GM19043 (cell line): Measurements from ENCODE around the gene OR52K2.
"Not testable (repeated sequence)": the region's sequence is repeated elsewhere in the genome, so short reads cannot be mapped to it uniquely, and the experiment has no call there.

ENCODE experiments used
- ATAC-seq: cut with Tn5 transposase; IDR thresholded peaks from one replicate; pipeline ENCODE4 v1.9.1; 2021; ENCODE audit warnings: low read depth; ENCODE audit not compliant: unreplicated experiment

The OR52K2 gene

DNA sequence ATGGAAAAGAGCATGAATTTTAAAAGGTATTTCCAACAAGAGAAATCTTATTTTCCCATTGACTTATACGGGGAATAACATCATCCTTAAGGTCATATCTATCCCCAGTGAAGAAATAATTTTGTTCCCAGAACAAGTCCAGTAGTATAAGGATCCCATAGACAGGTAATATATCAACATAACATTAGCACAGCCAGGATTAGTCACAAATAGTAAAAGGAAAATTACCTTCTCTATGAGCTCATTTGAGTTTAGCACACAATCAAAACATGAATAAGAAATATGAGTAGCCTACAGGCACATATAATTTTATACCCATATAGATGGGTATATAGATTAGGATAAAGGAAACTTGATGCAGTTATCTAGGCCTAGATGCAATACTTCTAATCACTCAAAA is 30.5 kb downstream of the OR52K2 start:
- ATAC-seq = no peak

DNA sequence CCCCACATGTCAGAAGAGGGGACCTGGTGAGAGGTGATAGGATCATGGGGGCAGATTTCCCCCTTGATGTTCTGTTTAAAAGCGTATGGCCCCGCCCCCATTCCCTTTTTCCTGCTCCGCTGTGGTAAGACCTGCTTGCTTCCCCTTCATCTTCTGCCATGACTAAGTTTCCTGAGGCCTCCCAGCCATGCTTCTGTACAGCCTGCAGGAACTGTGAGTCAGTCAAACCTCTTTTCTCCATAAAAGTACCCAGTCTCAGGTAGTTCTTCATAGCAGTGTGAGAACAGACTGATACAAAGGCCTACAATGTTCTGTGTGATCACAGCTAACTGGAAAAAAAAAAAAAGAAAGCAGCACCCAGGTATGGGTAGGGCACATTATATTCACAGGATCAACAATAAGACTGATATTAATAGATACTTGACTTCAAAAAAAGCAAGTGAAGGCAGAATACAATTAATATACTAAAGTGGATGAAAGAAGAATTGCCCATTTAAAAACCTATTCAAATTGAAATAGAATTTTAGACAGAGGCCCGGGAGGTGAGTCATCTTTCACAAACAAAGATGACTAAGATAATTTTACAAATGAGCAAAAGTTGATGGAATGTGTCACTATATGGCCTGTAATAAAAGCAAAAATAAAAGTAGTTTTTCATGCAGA is 31.6 kb downstream of the OR52K2 start:
- no peak for ATAC-seq

DNA sequence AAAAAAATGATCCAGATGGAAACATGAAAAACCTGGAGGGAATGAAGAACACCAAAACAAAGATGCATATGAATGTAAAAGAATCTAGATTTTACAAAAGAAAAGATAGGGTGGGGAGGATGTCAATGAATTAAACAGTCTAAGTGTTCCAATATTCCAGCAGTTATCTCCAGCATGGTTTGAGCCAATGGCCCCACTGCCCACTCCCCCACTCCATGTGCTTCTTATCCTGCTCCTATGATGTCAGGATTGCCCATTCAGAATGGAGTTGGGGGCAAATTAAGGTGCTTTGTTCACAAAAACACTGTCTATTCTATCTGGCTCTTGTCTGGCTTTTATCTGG is 32.1 kb downstream of the OR52K2 start:
- no peak for ATAC-seq

DNA sequence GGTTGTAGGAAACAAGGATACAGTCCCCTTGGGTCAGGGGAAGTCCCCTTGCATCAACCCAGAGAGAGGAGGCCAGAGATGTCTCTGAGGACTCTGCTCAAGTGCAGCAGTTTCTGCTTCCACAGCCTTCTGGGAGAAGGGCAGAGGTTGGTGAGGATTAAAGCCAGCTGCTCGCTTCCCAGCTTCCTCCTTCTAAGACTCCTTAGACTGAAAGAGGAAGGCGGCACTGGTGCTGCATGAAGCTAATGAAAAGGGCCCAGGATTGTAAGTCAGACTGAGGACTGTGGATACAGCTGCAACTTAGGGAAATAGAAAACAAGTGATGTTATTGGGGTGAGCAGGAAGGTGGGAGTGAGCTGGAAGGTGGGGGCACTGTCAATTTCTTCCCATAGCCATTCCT is 33.4 kb downstream of the OR52K2 start, which contains the start of gene OR52K1:
Gene OR52K1 (plus strand): TSS at position 202 of the 400 bp plus-strand sequence. CDS start 6,255 bp downstream, outside the sequence.
- ATAC-seq = no peak

DNA sequence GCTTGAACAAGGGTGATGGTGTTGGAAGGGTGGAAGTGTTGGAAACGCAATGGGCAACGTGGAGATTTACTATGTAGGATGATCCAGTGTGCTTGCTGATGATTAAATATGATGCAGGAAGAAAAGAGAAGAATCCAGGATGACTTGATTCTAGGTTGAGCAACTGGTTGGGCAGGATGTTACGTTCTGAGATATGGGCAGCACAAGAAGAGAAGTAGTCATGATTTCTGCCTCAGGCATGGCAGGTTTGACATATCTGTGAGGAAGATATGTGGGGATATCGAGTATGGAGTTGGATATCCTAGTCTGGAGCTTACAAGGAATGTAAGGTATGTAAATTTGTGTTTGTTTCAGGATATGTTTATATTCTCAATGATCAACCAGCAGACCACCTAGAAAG is 35.2 kb downstream of the OR52K2 start:
- no peak for ATAC-seq

DNA sequence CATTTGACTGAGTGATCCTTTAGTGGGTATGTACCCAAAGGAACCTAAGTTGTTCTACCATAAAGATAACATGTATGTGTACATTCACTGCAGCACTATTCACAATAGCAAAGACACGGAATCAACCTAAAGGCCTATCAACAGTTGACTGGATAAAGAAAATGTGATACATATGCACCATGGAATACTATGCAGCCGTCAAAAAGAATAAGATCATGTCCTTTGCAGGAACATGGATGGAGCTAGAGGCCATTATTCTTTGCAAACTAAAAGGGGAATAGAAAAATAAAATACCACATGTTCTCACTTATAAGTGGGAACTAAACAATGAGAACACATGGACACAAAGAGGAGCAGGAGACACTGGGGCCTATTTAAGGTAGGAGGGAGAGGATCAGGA is 42.3 kb downstream of the OR52K2 start:
- ATAC-seq = not testable (repeated sequence)

DNA sequence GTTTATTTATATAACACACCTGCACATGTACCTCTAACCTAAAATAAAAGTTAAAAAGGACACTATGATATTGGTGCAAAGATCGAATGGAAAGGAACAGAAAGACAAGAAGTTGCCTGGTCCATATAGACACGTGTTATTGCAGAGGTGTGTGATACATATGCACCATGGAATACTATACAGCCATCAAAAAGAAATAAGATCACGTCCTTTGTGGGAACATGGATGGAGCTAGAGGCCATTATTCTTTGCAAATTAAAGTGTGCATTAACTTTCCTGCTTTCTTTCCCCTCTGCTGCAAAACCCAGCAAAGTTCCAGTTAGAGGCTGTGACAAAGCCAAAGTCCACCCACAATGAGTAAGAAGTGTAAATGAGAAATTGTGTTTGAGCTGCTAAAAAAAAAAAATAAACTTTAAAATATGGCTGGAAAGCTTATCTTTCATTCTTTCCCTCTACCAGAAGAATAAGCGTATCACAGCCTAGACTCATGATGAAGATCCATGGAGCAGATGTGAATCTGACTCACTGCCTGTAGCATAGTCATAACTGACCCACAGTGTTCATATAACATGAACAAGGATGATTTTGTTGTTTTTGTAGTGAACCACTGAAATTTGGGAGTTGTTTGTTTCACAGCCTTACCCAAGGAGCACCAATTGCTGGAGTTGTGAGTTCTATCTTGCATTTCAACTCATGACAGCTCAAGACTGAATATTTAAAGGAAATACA is 42.9 kb downstream of the OR52K2 start:
- ATAC-seq = no peak

DNA sequence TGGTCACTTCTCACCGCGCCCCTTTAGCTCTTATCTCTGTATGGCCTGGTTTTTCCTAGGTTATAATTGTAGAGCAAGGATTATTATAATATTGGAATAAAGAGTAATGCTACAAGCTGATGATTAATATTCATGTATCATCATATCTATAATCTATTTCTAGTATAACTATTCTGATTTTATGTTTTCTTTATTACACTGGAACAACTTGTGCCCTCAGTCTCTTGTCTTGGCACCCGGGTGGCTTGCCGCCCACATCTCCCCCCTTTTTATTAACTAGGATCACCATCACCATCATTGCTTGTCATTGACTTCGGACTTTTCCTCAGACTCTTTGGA is 44.4 kb downstream of the OR52K2 start:
- ATAC-seq = no peak

DNA sequence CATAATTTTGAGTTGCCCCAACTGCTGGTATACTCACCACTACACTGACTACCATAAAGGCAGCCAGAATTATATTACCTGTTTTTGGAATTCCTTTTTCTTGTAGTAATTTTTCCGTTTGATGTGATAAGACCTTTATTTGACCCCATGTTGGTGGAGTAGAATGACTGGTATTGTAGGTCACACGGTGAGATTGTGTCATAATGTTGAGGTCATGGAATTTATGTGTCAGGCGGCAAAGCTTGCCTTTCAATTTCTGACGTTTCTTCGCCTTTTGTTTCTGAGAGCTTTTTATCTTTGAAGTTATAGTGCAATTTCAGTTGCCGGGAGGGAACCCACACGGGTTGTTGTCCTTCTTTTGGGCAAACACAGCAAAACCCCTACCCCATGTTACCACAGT is 46.4 kb downstream of the OR52K2 start:
- no peak for ATAC-seq

DNA sequence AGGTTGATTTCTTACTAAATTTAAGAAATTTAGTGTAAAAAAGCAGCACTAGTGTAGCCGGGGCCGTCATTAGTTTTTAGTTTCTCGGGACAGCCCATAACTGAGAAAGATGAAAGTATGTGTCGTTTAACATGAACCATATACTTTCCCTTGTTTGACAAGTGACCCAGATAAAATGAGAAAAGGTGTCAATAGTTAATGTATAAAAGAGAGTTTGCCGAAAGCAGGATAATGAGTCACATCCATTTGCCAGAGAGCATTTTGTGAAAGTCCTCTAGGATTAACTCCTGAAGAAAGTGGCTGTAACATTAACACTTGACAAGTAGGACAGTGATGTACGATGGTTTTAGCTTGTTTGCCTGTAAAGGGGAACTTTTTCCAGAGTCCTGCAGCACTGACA is 46.9 kb downstream of the OR52K2 start:
- ATAC-seq = no peak

DNA sequence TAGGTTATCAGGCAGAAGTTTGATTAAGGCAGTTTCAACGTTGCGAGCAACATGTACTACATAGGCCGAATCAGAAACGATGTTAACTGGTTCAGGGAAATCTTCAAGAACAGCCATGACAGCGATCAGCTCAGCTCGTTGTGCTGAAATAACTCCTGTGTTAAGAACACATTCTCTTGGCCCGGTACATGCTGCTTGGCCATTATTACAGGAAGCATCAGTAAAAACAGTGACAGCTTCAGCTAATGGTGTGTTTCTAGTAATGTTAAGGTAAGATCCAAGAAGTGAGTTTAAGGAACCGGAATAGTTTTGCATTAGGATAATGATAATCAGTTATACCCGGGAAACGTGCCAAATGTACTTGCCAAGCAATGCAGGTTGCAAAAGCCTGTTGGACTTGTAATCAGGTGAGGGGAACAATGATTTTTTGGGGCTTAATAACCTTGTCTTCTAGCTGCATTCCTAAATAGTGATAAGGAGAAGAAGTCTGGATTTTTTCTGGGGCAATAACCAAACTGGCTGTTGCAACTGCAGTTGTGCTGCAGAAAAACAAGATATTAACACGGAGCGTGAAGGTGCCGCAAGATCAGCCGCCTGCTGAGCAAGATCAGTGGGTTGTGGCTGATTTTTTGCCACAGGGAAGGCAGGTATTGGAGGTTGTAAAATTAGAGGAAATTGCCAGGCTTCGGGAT is 47.6 kb downstream of the OR52K2 start:
- no peak for ATAC-seq
